Endothelial cell of umbilical vein (primary cell): ENCODE data around the gene KLHL41.
"Not testable (repeated sequence)": the region's sequence is repeated elsewhere in the genome, so short reads cannot be mapped to it uniquely, and the experiment has no call there.

ENCODE experiments used
- CTCF ChIP-seq, 2 donors: IDR thresholded peaks; 1 replicate in 1 of 2; 2 replicates in 1 of 2; pipeline ENCODE4 v1.5.1; 2011; ENCODE audit warnings: low read length in 2 of 2, mild to moderate bottlenecking in 2 of 2, moderate library complexity in 2 of 2, control low read depth in 1 of 2, inconsistent platforms in 1 of 2, low read depth in 1 of 2; ENCODE audit not compliant: insufficient read depth in 1 of 2; ENCODE audit errors: extremely low read depth in 1 of 2
- JUN ChIP-seq: IDR thresholded peaks from 2 replicates; pipeline ENCODE4 v1.6.1; 2011; ENCODE audit warnings: borderline replicate concordance, low read depth; ENCODE audit not compliant: insufficient read length, insufficient read depth
- POLR2A ChIP-seq: IDR thresholded peaks from 2 replicates; pipeline ENCODE4 v1.6.1; 2012; ENCODE audit warnings: low read depth, mild to moderate bottlenecking, control low read depth, low read length
- POLR2AphosphoS5 ChIP-seq: IDR thresholded peaks from 2 replicates; pipeline ENCODE4 v1.6.1; 2012; ENCODE audit warnings: low read depth, mild to moderate bottlenecking, control low read depth, low read length, moderate library complexity; ENCODE audit not compliant: insufficient read depth

GRCh38 chr2:169539460-169539859, 30.0 kb downstream of the KLHL41 start:
- TF ChIP-seq CTCF (IDR thresholded peaks at IDR 0.05; ENCODE audit: extremely low read depth in 1 of 2, insufficient read depth in 1 of 2, low read depth in 1 of 2, low read length in 2 of 2); JUN; POLR2A; POLR2AphosphoS5: not testable (repeated sequence)
